HepG2 (cell line): Measurements from ENCODE around the gene FLACC1. TPM values are rescaled to one million over a fixed set of nuclear protein-coding genes. Genes with fewer than 3 reads are reported as not detected.

Experiments used
- CENPT ChIP-seq: sonication (generic); formaldehyde crosslinking; IDR thresholded peaks from 2 replicates; pipeline ENCODE4 v1.8.0; 2022; ENCODE audit warnings: low read depth, mild to moderate bottlenecking, moderate library complexity, missing genetic modification reagents
- GATAD1 ChIP-seq: IDR thresholded peaks from 2 replicates; pipeline ENCODE4 v1.6.1; 2016; ENCODE audit warnings: missing genetic modification reagents, missing compliant biosample characterization
- HMGXB4 ChIP-seq, 2 experiments: sonication (generic) in 1 of 2; formaldehyde crosslinking in 1 of 2; IDR thresholded peaks; 2 replicates each; pipeline versions ENCODE4 v1.4.0 to v1.6.1; 2018 to 2020; ENCODE audit warnings: missing genetic modification reagents in 2 of 2, borderline replicate concordance in 1 of 2, low read depth in 1 of 2, mild to moderate bottlenecking in 1 of 2, missing biosample characterization in 1 of 2
- HNRNPH1 ChIP-seq: fragments of 200-400 bp; formaldehyde crosslinking; optimal IDR thresholded peaks from 2 replicates; pipeline ENCODE3; 2017; ENCODE audit warnings: mild to moderate bottlenecking, low read depth, low read length
- KMT2B ChIP-seq: IDR thresholded peaks from 2 replicates; pipeline ENCODE4 v1.6.1; 2016; ENCODE audit warnings: missing genetic modification reagents, missing compliant biosample characterization
- MEF2D ChIP-seq: sonication (generic); formaldehyde crosslinking; IDR thresholded peaks from 2 replicates; pipeline ENCODE4 v1.5.1; 2020; ENCODE audit warnings: mild to moderate bottlenecking, missing genetic modification reagents
- MEIS1 ChIP-seq: sonication (generic); formaldehyde crosslinking; IDR thresholded peaks from 2 replicates; pipeline ENCODE4 v1.9.0; 2021; ENCODE audit warnings: mild to moderate bottlenecking, missing genetic modification reagents, moderate library complexity, borderline replicate concordance
- MIER3 ChIP-seq: IDR thresholded peaks from 2 replicates; pipeline ENCODE4 v1.6.1; 2016; ENCODE audit warnings: missing compliant biosample characterization, borderline replicate concordance
- NAIF1 ChIP-seq: sonication (generic); formaldehyde crosslinking; IDR thresholded peaks from 2 replicates; pipeline ENCODE4 v1.5.0; 2020; ENCODE audit warnings: mild to moderate bottlenecking, missing genetic modification reagents, borderline replicate concordance
- NR2F6 ChIP-seq, 2 experiments: IDR thresholded peaks; 2 replicates each; pipeline ENCODE4 v1.6.1; 2016; ENCODE audit warnings: antibody characterized with exemption in 1 of 2, mild to moderate bottlenecking in 1 of 2
- PRDM15 ChIP-seq: sonication (generic); formaldehyde crosslinking; IDR thresholded peaks from 2 replicates; pipeline ENCODE4 v1.4.0; 2020; ENCODE audit warnings: missing genetic modification reagents
- RXRA ChIP-seq: sonication (generic); formaldehyde crosslinking; IDR thresholded peaks from 2 replicates; pipeline ENCODE4 v1.5.1; 2020; ENCODE audit warnings: missing genetic modification reagents
- SRF ChIP-seq: IDR thresholded peaks from 2 replicates; pipeline ENCODE4 v1.6.1; 2011; ENCODE audit warnings: mild to moderate bottlenecking, low read depth, low read length, moderate library complexity
- ZNF335 ChIP-seq: sonication (generic); formaldehyde crosslinking; IDR thresholded peaks from 2 replicates; pipeline ENCODE4 v1.4.0; 2020; ENCODE audit warnings: missing genetic modification reagents
- ZNF354B ChIP-seq: sonication (generic); formaldehyde crosslinking; IDR thresholded peaks from 2 replicates; pipeline ENCODE4 v1.8.0; 2022; ENCODE audit warnings: mild to moderate bottlenecking, missing genetic modification reagents
- ZNF775 ChIP-seq: sonication (generic); formaldehyde crosslinking; IDR thresholded peaks from 2 replicates; pipeline ENCODE4 v1.4.0; 2020; ENCODE audit warnings: missing genetic modification reagents, mild to moderate bottlenecking, moderate library complexity, borderline replicate concordance
- polyA plus RNA-seq, 8 experiments: library from polyadenylated mRNA; depleted of rRNA in 3 of 8; stranded (reverse) in 7 of 8; unstranded in 1 of 8; fragments of >200 nt; fragmentation: Illumina TruSeq in 4 of 8; extraction: Trizol in 4 of 8; gene quantifications; 2 replicates each; pipeline versions ENCODE4 v1.2.1 to v1.2.3, GENCODE V29; 2011 to 2016; ENCODE audit warnings: low read depth in 4 of 8, missing spikeins in 1 of 8, mixed read lengths in 1 of 8; ENCODE audit not compliant: insufficient read depth in 1 of 8
- total RNA-seq, 5 experiments: library from RNA; depleted of rRNA; stranded (reverse); fragments of >200 nt; fragmentation: Illumina TruSeq; extraction: Trizol; gene quantifications; 2 replicates each; pipeline ENCODE4 v1.2.3, GENCODE V29; 2016; ENCODE audit warnings: low read depth in 1 of 5
- TF ChIP-seq, protein P1 (sequence below): sonication (generic); formaldehyde crosslinking; IDR thresholded peaks from 2 replicates; pipeline ENCODE4 v1.4.0; 2020; ENCODE audit warnings: missing genetic modification reagents
- TF ChIP-seq, protein P2 (sequence below): sonication (generic); formaldehyde crosslinking; IDR thresholded peaks from 2 replicates; pipeline ENCODE4 v1.5.0; 2020; ENCODE audit warnings: mild to moderate bottlenecking, low read depth, missing genetic modification reagents, borderline replicate concordance

Gene FLACC1
- total and polyA plus RNA-seq, 2 of the 13 experiments (the other 11 are each of a cell fraction or from before 2014, with no cell fraction given), result 0.35 to 0.59 TPM

- TF ChIP-seq PRDM15 (no peak), RXRA (CRISPR knock-in tag) (no peak), HNRNPH1 (no peak), NR2F6 (IDR thresholded peaks at IDR 0.05) (no peak), NR2F6 (CRISPR knock-in tag; IDR thresholded peaks at IDR 0.05) (no peak), CENPT (no peak), SRF (no peak), NAIF1 (CRISPR knock-in tag) (no peak), MEF2D (no peak), GATAD1 (no peak), ZNF335 (CRISPR knock-in tag) (0 out of 2 replicates have a peak, but pooled peaks have one; percentile 25), HMGXB4 (CRISPR knock-in tag; IDR thresholded peaks at IDR 0.05; ENCODE audit: borderline replicate concordance in 1 of 2, low read depth in 1 of 2) (0 out of 4 replicates have a peak, but pooled peaks of 1 of the 2 experiments have one; percentile 25), KMT2B (CRISPR knock-in tag) (no peak), ZNF775 (no peak), MIER3 (0 out of 2 replicates have a peak, but pooled peaks have one; percentile 43), MEIS1 (CRISPR knock-in tag) (no peak), ZNF354B (CRISPR knock-in tag) (no peak)
- TF ChIP-seq, protein P1, sequence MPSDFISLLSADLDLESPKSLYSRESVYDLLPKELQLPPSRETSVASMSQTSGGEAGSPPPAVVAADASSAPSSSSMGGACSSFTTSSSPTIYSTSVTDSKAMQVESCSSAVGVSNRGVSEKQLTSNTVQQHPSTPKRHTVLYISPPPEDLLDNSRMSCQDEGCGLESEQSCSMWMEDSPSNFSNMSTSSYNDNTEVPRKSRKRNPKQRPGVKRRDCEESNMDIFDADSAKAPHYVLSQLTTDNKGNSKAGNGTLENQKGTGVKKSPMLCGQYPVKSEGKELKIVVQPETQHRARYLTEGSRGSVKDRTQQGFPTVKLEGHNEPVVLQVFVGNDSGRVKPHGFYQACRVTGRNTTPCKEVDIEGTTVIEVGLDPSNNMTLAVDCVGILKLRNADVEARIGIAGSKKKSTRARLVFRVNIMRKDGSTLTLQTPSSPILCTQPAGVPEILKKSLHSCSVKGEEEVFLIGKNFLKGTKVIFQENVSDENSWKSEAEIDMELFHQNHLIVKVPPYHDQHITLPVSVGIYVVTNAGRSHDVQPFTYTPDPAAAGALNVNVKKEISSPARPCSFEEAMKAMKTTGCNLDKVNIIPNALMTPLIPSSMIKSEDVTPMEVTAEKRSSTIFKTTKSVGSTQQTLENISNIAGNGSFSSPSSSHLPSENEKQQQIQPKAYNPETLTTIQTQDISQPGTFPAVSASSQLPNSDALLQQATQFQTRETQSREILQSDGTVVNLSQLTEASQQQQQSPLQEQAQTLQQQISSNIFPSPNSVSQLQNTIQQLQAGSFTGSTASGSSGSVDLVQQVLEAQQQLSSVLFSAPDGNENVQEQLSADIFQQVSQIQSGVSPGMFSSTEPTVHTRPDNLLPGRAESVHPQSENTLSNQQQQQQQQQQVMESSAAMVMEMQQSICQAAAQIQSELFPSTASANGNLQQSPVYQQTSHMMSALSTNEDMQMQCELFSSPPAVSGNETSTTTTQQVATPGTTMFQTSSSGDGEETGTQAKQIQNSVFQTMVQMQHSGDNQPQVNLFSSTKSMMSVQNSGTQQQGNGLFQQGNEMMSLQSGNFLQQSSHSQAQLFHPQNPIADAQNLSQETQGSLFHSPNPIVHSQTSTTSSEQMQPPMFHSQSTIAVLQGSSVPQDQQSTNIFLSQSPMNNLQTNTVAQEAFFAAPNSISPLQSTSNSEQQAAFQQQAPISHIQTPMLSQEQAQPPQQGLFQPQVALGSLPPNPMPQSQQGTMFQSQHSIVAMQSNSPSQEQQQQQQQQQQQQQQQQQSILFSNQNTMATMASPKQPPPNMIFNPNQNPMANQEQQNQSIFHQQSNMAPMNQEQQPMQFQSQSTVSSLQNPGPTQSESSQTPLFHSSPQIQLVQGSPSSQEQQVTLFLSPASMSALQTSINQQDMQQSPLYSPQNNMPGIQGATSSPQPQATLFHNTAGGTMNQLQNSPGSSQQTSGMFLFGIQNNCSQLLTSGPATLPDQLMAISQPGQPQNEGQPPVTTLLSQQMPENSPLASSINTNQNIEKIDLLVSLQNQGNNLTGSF (CRISPR knock-in tag), result no peak
- TF ChIP-seq, protein P2, sequence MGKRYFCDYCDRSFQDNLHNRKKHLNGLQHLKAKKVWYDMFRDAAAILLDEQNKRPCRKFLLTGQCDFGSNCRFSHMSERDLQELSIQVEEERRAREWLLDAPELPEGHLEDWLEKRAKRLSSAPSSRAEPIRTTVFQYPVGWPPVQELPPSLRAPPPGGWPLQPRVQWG (CRISPR knock-in tag), result no peak
These were observed 6.9 kb upstream of the FLACC1 start (continued) for GRCh38 chr2:201363857-201364560.
